HG02981 (cell line): ENCODE measurements around the gene CACNA1G.

Experiments
- ATAC-seq: cut with Tn5 transposase; IDR thresholded peaks from one replicate; pipeline ENCODE4 v1.9.1; 2021; ENCODE audit warnings: mild to moderate bottlenecking, moderate library complexity; ENCODE audit not compliant: unreplicated experiment

The CACNA1G gene

DNA sequence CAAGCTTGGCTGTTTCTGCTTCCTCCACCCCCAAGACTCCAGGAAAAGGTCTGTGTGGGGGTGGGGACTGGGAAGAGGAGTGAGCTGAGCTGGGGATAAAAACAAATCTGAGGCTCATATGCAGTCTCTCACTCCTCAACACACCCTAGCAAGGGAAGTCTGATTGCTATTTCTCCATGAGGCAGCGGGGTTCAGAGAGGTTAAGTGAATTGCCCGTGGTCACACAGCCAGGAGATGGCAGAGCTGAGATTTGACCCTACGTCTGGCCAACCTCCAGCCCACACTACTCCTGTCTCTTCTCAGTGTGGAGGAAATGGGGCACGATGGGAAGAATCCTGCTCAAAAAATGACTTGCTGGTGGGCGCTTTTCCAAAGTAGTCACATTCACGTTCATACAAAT is 69.4 kb downstream of the CACNA1G start:
- ATAC-seq: no peak

DNA sequence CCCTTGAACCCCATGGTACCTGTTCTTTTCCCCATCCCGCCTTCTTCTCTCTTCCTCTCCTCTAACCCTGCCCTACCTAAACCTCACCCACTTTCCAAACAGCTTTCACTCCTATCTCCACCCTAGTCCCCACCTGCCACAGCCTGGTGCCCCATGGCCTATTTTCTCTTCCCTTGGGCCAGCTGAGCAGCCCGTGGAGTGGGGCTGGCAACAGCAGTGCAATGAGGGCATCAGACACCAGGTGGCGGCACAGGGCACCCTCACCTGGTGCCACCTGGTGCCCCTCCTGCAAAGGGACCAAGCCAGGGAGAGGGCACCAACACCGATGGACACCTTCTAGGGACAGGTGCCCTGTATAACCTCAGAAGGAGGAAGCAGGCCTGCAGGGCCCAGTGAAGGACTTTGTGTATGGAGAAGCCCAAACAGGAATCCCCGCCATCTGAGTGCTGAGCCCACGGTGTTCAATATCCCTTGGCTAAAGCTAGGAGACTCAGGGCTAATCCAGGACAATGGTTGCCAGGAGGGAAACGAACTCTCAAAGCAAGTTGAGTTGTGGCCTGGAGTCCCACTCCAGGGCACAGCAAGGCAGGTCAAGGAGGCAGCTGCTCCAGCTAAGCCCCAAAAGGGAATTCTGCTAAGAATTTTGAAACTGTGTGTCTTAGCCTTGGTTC is 70.1 kb downstream of the CACNA1G start:
- ATAC-seq: no peak

DNA sequence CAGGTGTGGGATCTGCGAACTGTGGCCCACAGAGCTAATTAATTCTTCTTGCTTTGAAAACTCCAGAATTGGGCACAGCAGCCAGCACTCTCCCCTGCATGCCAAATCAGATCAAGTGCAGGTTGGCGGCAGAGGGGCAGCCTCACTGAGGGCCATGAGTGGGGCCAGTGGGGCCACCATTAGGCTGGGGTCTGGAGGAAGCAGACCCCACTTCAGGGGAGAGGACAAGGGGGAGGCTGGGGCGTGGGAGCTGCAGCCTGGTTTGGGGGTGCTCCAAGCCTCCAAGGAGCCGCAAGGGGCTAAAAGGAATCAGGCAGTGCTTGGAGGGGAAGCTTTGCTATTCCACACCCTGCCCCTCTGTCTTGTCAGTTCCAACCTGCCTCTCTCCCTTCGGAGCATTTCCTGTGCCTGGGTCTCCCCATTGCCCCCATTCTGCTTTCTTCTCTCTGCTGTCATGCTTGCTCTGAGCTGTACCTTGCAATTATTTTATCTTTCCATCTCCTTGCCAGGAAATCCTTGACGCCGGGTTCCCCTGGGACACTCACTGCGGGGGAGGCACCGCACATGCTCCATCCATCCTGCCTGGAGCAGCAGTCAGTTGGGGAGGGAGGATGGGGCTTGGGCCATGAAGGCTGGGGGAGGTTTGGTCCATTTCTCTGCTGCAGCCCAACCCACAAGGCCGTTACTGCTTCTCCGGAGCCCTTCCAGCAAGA is 70.8 kb downstream of the CACNA1G start:
- no peak for ATAC-seq

DNA sequence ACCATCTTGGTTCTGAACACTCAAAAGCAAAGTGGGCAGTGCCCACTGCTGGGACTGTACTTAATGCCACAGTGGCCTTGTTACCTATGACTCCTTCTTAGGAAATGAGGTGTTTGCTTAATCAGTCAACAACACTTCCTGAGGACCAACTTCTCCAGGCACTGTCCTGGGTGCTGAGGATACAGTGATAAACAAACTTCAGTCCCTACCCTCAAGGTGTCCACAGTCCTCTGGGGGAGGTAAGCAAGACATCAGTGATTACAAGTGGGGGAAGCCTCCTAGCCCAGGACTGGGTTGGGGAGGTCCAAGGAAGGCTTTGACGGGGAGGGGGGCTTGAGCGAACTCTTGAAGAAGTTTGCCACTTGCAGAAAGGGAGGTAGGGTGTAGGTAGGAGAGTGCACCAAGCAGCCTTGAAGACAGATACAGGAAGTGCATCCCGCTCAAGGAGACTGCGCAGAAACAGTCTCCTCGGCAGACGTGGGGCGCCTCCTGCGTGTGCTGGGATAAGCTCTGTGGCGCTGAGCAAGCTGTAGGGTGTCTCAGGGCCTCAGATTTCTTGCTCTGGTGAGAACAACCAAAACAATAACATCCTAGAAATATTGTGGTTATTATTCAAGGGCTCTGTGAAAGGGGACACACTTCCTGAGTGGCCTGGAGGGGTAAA is 71.5 kb downstream of the CACNA1G start:
- no peak for ATAC-seq

DNA sequence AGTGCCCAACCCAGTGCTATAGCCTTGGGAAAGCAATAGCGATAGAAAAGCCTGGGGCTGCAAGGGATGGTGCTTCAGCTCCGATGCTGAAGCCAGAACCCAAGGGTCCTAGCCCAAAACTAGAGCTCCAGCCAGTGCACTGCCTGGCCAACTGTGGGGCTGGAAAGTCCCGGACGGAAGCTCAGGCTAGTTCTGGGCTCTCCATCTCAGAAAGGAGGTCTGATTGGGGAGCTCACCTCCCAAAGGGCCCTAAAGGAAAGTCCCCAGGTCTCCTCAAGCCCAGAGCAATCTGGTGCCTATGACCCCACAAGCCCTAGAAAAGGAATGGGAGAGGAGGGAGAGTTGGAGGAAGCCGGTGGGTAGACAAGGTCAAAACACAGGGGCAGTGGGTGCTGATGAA is 72.1 kb downstream of the CACNA1G start:
- no peak for ATAC-seq

DNA sequence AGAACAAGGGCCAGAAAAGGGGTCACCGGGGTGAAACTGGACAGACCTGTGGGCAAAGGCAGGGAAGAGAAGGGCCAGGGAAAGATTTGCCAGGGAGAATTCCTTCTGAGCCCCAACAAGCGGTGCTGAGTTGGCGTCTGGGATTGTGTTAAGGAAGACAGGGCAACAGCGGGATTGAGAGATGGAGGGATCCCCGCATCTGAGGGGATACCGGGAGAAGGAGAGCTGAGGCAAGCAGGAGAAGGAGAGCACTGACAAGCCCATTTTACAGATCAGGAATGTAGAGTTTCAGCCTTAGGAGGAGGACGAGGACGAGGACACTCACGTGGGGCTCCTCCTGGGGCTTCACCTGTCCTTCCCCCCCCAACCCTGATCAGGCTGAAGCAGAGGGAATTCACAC is 73.2 kb downstream of the CACNA1G start:
- no peak for ATAC-seq

DNA sequence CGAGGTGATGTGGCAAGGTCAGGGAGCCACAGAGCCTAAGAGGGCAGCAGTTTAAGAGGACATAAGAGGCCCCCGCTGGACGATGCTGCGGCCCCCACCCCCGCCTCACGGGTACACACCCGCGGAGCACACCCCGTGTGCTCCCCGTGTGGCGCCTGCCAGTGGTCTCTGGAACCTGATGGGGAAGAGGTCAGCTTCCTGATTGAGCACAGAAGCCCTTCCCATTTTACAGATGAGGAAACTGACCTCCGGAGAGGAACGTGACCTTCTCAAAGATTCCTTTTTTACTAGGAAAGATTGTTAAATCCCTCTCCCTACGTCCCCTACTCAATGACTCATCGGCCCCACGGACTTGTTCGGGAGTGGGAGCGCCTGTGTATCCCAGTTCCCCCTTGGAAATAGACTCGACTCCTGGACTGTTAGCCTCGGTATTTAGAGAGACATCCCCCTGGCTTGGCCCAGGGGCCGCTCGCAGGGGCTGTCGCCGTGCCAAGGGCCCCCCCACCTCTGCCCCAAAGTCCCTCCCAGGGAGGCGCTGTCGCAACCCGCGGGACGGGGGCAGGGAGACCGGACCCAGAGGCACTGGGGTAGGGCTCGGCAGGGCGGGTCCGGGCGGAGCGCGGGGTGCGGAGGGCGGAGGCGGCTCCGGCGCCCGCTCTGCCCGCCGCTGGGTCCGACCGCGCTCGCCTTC is 73.9 kb downstream of the CACNA1G start, which contains the start of gene ABCC3:
Gene ABCC3, plus strand, starts transcription at position 658 of the 691 bp plus-strand sequence. CDS start 56 bp downstream, outside the sequence.
- no peak for ATAC-seq

DNA sequence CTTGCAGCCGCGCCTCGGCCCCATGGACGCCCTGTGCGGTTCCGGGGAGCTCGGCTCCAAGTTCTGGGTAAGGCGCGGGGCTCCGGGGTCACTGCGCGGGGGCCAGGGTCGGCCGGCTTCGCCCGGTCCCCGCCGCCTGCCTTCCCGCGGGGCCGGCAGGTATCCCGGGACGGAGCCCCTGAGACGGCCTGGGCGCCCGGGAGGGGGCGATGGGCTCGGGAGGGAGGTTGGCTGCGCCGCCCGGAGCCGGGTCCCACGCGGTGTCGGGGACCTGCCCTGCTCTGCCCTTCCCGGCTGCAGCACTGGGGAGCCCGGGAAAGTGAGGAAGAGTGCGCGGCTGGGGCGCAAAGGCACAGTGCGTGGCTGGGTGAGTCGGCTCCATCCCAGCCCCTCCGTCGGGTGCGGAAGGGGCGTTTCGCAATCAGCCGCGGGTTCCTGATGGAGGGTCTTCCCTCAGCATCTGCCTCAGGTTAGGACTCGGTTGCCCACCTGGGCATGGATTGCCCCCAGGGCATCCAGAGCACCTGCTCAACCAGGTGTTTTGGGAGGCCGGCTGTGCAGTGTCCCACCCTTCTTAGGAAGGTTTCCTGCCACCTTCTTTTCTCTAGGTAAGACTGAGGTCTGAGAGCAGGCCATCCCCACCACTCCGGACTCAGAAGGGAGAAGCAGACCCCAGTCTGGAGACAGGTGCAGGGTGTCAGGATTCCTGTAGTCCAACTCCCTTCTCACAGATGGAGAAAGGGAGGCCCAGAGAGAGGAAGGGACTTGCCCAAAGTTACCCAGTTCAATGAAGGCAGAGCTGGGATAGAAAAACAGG is 74.6 kb downstream of the CACNA1G start:
- ATAC-seq: no peak

DNA sequence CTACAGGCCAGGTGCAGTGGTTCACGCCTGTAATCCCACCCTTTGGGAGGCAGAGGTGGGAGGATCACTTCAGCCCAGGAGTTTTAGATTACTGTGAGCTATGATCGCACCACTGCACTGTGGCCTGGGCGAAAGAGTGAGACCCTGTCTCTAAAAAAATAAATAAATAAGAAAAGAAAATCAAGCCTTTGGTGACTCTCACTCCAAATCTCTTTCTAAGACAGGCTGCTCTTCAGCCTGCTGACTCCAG is 75.1 kb downstream of the CACNA1G start:
- ATAC-seq: no peak

DNA sequence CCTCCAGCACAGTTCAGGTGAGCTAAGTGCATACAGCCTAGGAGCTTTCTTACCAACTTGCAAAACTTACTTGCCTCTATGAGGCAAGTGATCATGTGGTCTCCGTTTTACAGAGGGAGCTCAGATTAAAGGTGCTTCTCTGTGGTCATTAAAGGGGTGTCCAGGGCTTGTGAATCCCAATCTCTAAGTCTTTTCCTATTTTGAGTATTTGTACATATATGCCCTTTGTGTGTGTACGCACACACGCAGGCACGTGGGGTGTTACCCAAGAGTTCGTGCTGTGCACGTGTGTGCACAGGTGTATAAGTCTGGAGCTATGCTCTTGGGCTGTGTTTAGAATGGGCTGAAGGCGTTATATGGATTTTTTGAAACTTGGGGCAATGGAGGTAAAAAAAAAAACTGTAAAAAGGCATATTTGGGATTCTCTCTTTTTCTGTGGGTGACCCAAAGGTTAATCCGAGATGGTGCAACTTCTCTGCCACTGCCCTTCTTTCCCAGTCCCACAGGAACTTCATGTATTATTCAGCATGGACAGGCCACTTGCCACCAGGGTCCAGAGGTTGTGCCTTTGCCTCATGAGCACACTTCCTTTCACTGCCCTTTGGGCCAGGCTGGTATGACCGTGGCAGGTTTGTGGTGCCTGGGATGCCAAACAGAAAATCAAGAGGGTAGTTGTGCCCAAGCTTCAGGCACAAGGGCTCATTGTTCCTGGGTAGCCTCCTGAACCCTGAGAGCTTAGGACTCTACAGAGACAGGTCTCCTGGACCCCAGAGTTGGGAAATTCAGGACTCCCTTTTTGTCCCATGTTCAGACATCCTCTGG is 75.7 kb downstream of the CACNA1G start:
- no peak for ATAC-seq

DNA sequence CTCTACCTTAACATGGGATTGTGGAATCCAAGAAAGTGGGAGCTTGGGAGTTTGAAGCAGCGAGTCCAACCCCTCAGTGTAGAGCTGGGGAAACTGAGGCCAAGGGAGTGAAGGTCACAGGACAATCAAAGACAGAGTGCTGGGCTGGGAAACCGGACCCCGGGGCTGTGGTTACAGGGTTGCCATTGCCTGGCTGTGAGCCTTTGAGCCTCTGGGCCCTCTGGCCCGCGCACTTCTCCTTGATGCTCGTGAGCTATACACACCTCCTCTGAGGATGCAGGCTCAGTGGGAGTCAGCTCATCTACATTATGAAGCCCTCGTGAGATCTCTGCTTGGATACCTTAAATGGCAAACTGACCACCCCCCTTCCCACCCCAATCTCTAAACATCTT is 76.3 kb downstream of the CACNA1G start:
- ATAC-seq: no peak

DNA sequence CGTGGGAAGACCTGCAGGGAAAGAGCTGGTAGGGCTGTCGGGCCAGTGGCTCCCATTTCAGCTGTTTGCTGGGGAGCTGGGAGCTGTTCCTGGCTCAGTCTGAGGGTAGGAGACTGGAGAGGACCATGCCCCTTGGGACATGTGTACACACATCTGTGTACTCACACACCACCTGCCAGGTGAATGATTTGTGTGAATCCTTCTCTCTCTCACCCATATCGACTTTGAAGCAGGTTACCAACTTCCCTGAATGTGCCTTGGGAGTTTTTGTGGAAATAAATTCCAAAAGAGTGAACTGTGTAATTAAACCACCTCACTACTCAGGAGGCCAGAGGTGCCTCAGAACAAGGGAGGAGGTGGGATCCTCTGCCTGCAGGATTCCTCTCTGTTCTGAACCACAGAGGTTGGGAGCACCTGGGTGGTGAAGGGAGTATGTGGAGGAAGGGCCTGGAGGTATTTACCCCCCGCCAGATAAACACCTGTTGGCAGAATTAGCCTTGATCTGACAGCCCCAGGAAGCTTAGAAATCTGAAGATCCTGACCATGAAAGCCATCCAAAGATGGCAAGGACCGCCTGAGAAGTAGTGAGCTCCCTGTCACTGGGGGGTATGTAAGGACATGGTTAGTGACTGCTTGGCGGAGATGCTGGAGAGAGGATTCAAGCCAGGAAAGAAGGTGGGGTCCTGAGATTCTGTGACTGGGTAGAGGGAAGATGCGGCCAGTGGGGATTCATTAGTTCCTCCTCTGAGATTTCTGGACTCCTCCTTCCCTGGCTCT is 77.5 kb downstream of the CACNA1G start:
- no peak for ATAC-seq

DNA sequence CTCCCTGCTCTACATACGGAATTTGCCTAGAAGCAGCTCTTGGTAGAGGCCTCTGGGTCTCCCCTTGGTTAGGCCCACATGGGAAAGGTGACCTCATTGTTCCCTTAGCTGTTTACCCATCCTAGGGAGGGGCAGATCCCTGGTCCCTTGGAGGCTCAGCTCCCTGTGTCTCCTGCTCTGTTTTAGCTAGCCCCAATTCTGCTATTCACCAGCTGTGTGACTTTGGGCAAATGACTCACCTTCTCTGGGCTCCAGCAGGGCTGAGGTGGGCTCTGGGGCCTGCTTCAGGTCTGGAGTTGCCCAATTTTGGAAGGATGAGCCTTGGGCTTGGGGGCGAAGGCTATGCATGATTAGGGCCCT is 78.1 kb downstream of the CACNA1G start:
- no peak for ATAC-seq

DNA sequence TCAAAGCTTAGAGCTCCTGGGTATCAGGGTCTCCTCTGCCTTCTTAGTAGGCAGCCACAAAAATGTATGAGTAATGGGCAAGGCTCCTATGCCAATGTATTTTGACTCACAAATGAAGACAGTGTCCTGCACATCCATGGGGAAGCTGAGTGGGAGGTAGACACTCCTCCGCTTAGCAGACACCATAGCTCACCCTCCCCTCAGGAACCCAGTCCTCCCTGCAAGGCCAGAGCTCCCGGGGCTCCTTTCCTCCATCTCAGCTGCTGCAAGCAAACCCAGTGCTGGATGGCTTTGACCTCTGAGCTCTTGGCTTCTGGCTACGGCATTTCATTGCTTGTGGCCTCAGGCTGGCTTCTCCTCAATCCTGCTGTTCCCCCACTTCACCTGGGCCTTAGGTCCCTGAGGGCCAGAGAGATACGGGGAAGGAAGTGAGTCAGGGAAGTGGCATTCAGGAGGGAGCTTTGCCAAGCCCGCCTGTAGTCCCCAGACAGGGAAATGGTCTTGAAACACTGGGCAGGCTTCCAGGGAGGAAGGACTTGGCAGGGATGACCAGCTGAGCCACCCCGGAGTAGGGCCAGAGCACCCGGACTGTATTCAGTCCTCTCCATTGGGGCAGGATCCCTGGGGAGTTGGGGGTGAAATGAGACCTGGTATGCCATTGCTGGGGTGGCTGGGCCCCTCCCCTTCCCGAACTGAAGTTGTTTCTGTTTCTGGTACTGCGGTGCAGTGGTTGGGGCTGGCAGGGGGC is 78.6 kb downstream of the CACNA1G start:
- ATAC-seq: no peak

DNA sequence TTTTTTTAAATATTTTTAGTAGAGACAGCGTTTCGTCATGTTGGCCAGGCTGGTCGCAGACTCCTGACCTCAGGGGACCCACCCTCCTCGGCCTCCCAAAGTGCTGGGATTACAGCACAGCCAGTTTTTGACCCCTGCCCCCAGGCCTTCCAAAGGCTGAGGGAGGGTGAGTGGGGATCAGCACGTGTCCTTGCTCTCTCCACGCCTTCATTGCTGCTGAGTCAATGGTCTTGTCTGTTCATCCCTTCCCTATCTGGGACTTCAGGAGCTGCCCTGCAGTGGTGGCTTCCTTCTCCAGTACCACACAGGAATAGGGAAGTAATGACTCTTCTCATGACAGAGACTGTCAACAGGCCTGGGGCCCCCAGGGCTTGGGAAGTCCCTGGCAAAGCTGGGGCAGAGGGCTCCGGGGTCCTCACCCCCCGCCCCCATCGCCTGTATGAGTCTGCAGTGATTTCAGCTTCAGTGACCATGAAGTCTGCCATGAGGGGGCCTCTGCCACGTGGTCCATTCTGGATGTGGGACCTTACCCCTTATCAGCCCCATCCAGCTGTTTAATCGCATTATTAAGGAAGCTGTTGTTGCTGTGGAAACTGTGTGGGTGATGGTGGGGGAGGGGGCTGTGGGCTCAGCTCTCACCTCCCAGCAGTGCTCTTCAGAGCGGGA is 80.3 kb downstream of the CACNA1G start:
- no peak for ATAC-seq

DNA sequence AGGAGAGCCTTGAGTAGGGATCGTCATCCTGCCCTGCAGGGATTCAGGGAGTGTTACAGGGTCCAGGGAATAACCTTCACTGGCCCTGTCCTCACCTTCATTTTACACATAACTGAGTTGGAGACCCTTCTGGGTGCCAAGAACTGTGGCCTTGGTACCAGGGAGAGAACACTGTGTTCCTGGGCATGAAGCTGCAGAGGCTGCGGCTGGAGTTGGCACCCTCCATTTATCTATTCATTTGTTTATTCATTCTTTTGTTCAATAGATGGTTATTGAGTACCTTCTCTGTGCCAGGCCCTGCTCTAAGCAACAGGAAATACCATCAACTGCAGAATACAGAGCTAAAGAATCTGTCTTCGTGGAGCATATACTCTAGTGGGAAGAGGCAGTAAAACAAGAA is 80.8 kb downstream of the CACNA1G start:
- ATAC-seq: no peak

DNA sequence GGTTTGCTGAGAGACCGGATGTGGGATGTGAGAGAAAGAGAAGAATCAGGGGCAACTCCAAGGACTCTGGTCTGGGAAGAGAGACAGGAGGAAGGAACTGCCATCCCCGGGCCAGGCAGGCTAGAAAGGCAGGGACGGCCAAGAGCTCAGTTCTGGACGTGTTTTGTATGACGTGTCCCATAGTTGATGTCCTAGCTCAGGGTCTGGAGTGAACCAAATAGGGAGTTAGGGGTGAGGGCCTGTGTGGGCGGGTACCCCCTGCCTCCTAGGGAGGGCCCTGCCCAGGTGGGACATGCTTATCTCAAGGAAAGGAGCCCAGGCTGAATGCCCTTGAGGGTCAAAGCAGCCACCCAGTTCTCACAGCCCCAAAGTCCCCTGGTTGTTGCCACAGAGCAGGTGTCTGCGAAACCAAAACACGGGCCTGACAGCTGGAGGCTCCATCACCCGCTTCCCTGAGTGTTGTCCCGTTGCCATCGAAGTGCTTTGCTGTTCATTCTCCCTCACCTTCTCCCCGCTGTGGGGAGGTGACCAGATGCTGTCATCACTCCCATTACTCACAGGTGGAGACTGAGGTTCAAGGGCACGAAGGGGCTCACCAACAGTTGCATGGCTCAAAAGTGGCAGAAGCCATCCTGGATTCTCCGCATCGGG is 81.7 kb downstream of the CACNA1G start:
- no peak for ATAC-seq
